GM19193 (cell line): ENCODE measurements around the gene BMI1.

Source experiments
- POLR2A ChIP-seq: IDR thresholded peaks from 4 replicates; pipeline ENCODE4 v1.6.1; 2011; ENCODE audit not compliant: insufficient read depth, insufficient read length; ENCODE audit errors: extremely low read depth

The BMI1 gene

GRCh38 chr10:22329150-22329549 lies 8.3 kb downstream of the BMI1 start:
- no peak for TF ChIP-seq POLR2A

- TF ChIP-seq POLR2A = no peak
Measured at GRCh38 chr10:22332116-22332692, 11.3 kb downstream of the BMI1 start.

GRCh38 chr10:22333167-22333974 lies 12.5 kb downstream of the BMI1 start:
- no peak for TF ChIP-seq POLR2A

GRCh38 chr10:22333975-22334282 lies 13.0 kb downstream of the BMI1 start:
- no peak for TF ChIP-seq POLR2A

DNA sequence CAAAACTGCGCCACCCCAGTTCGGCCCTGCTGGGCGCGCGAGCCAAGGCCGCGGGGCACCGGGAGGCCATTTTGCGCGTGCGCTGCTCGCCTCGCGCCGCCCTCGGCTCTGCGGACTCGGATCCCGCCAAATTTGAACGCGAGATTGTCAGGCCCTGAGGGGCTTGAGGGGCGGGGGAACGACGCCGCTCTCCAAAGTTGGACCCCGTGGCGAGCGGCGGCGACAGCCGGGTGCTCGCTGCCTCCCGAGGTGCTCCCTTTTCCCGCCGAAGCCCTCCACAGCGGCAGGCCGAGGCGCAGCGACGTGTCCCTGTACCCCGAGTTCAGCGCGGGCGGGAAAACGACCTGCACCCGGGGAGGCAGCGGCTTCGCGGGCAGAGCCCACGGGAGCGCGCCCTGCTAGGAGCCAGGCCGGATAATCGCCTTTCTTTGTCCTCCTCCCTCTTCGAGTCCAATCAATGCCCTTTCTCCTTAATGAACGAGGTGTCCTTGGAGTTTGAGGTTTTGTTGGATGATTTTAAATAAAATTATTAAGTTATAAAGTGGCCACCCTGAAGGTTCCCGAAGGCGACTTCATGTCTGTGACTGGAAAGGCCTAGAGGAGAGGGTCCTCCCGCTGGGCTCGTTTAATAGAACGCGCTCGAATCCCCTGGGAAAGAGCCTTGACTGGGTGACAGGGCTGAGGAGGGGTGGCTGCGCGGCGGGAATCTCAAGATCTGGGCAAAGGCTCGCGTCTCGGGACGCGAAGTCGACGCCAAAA lies 13.7 kb downstream of the BMI1 start:
- no peak for TF ChIP-seq POLR2A

DNA sequence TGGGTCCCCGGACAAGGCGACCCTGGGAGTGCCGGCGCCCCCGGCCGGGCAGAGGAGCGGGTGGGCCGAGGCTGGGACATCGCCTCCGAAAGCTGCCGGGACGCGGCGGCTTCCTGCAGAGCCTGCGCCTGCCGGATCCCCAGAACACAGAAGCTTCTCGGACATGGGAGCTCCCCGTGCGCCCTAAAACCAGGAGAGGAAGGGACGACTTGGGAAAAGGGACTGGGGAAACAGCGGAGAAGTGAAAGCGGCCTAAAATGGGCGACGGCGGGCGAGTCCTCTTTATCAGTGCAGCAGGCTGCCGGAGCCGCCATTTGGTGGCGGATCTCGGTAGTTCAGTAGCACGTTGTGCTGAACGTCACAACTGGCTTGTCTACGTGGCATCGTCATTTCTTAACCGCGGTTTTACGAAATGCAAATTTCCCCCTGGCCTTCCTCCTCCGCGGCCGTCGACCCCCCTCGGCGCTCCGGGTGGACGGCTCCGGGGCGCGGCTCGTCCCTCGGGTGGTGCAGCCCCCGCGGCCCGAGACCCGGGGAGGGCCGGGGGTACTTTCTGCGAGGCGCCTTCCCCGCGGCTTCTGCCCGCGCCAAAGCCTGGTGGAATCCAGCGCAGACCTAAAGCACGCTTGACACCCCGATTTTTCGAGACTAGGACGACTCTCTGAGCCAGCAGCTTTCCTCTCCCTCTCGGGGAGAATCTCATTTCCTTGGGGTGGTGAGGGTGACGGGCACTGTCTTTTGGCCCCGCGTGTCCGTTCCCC lies 14.5 kb downstream of the BMI1 start:
- TF ChIP-seq POLR2A = peak; percentile 83

GRCh38 chr10:22338185-22338900 lies 17.4 kb downstream of the BMI1 start:
- no peak for TF ChIP-seq POLR2A

DNA sequence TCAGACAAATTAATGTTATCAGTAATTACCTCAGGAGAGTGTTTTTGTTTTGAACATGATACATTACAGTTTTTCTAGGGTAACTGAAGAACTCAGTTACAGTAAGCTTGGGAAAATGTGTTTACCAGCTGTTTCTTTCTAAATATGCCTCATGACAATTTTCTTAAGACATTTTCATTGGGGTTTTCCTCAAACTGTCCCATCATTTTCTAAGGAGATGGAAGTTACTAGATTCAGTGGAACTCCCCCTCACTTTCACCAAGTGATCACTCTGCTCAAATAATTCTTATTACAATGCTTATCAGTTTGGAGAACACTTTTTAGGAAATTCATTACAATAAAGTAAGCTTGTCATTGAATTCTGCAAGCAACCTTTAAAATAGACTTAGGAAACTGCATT lies 18.0 kb downstream of the BMI1 start:
- no peak for TF ChIP-seq POLR2A

- no peak for TF ChIP-seq POLR2A
Measured at GRCh38 chr10:22339761-22340328, 18.9 kb downstream of the BMI1 start.

GRCh38 chr10:22340329-22341189 lies 19.7 kb downstream of the BMI1 start:
- TF ChIP-seq POLR2A = peak; percentile 73

DNA sequence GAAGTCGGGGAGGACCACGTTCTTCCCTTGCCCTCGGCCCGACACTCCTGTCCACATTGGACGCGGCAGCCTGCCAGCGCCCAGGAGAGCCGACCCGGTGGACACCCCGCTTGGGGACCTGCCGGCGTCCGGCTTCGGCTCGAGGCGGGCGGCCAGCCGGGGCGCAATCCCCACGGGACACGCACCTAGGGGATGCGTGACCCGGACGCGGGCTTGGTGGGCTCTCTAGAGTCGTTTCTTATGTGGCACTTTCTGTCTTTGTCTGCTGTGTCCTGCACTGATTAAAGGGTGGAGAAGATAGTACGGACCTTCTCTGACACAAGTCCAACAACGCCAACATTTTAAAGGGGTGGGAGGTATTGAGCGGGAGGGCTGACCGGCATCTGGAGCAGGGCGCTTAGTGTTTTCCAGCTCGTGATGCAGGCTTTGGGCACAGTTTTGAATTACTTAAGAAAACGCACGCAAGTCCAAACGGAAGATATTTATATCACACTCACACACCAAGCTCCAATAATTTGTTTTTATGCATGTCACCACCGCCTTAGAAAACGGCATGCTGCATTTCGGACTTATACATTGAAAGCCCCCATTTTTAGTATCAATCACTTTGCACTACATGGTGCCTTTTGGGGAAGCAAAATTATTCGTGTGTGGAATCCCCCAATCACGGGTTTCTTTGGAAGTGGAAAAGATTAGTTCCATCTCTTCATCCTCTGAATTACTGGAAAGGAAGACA lies 20.5 kb downstream of the BMI1 start:
- TF ChIP-seq POLR2A = no peak

DNA sequence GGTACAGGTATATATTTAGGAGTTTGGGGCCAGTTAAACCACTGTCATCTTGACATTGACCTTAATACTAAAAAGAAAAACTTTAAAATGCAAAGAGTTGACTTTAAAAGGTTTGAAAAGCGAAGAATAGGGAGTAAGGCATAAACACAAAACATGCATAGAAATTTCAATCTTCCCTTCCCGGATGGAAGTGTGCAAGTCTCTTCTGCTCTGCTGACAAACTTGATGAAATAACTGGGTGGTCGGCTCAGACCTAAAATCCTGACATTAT lies 21.0 kb downstream of the BMI1 start:
- no peak for TF ChIP-seq POLR2A

DNA sequence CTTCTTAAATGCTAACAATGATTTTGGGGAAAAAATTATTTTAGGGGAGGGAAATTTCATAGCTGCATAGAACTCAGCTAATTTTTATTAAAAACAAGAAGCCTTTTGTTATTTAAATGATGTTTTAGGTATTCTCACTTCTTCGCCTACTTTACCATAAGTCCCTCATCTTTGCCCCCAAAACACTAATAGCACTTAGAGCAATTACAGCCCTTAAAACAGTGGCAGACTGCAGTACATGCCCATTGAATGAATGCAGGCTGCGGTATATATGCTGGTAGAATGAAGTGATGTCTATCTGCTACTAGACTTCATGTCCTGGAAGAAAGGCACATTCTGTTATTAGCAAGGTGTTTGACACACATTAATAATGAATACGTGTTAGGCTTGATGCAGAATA lies 21.5 kb downstream of the BMI1 start:
- no peak for TF ChIP-seq POLR2A
